GM19372 (cell line): ENCODE results near the gene CYFIP1.

ENCODE experiments used
- ATAC-seq: cut with Tn5 transposase; IDR thresholded peaks from one replicate; pipeline ENCODE4 v1.9.1; 2021; ENCODE audit warnings: mild to moderate bottlenecking, low read depth, moderate library complexity; ENCODE audit not compliant: unreplicated experiment

The CYFIP1 gene

GRCh38 chr15:22925875-22926274 is 54.3 kb downstream of the CYFIP1 start:
- ATAC-seq = no peak

DNA sequence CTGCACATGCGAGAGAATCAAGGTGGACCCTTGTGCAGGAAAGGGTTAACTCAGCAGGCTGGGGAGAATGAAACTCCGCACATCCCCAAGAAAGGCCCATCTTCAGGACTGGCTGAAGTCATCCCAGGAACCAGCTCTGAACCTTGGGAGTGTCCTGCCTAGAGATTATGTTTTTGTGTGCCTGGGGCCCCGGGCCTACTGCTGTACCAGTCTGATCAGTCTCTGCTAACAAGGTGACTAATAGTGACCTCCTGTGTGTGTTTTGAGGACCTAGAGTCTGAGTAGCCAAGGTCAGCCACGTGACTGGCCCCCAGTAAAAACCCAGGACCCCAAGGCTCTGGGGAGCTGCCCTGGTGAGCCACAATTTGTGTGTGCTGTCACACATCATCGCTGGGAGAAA is 58.2 kb downstream of the CYFIP1 start:
- ATAC-seq = no peak

DNA sequence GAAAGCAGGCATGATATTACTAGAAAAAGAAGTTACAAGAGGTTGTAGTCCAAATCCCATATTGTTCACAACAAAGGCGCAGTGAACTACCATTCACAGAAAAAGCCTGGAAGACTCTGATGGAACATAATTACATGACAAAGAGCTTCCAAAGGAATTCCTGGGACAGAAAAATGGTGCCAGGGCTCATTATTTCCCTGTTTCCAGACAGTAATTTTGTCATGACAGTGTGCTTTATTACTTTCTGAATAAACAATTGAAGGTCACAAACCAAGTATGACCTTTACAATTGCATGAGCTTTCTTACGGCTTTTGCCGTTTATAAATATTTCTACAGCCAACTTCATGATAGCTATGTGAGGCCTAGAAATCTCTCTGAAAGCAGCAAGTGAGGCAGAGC is 61.0 kb downstream of the CYFIP1 start:
- no peak for ATAC-seq

DNA sequence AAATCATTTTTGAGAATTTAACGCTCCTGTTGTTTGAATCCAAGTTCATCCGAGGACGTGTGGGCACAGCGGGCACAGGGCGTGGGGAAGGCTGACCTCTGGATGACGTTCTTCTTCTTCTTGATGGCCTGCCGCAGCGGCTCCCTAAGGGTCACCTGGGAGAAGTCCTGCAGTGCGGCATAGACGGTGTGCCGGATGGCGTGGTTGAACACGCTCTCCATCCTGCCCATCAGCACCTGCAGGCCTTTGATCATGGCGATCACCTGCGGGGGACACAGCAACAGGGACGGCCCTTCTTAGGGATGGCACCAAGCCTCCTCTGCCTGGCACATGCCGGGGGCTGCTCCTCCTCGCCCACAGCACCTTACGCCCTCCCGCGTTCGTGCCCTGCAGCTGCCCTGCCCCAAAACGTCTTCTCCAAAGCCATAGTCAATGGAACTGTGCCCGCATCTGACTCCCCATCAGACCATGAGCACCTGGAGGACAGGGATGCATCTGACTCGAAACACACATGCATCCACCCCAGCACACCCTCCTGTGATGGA is 61.5 kb downstream of the CYFIP1 start:
- ATAC-seq = no peak

- ATAC-seq = no peak
Measured at GRCh38 chr15:22918056-22918455, 62.1 kb downstream of the CYFIP1 start.

DNA sequence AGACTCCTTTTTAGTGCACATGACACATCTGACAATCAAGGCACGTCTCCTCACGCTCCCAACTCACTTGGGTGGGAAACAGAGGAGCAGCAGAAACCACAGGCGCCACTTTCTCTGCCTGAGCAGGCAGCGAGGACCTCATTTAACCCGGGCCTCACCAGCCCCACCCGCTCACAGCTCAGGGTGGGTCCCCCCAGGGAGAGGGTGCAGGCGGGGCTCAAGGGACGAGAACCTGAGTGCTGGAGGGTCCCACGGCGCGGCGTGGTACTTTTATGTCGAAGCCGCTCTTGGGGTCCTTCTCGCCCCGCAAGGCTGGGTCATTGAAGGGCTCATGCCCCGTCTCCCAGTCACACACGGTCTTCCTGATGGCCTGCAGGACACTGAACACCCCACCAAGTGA is 62.6 kb downstream of the CYFIP1 start:
- no peak for ATAC-seq

GRCh38 chr15:22916606-22917350 is 63.4 kb downstream of the CYFIP1 start:
- no peak for ATAC-seq

DNA sequence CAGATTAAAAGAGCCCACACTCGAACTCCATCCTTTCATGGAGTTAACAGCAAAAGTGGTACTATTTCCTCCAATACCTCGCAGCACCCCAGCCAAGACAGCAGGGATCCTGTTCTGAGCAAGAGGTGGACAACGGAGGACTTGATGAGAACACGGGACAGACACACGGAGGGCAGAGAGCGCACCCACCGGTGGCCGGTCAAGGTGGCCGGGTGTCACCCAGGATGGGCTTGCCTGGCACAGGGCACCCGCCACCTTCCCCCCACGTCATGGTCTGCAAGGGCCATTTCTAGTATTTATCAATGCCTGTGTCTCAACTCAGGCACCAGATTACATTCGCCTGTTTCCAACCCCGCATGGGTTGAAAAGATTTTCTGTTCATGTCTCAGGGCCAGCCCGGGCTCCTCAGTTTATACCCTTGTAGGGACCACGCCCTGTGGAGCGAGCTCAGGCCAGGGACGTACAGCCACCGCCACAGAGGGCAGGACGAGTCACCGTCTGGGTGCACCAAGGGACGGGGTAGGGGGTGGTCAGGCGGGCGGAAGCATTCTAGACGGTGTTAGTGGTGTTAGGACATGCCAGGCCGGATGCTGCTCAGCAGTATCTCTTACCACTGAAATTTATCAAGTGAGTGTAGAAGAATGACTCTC is 64.2 kb downstream of the CYFIP1 start:
- no peak for ATAC-seq

DNA sequence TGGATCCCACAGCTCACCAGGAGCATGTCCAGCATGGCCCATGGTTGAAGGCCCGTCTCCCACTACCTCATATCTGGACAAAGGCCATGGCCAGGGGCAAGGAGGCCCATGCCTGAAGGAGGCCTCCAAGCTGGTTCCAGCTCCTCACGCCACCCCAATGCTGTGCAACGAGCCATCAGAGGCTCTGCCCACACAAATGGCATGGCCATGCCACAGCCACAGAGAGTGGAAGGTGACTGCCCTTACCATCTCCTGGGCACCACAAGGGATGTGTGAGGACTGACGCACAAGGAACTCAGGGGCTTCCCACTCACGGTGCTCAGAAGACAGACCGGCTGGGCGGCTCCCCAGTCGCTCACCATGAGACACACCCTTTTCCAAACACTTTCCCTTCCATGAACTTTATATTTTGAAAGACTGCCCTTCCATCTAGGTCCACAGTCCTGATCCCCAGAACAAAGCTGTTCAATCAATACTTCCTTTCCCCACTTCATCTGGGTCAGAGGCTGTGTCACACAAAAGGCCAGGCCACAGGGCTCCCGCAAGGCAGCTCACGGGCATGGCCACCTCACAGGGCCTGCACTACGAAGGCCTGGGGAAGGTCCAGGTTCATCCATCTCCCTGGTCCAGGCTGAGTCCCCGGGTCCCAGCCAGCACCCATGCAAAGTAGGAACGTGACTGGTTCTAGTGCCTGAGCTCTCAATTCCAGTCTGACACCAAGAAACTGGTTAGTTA is 66.4 kb downstream of the CYFIP1 start:
- no peak for ATAC-seq

- ATAC-seq = no peak
Measured at GRCh38 chr15:22912256-22912655, 67.9 kb downstream of the CYFIP1 start.

GRCh38 chr15:22911306-22911705 is 68.9 kb downstream of the CYFIP1 start:
- no peak for ATAC-seq

GRCh38 chr15:22908830-22909229 is 71.3 kb downstream of the CYFIP1 start:
- no peak for ATAC-seq

DNA sequence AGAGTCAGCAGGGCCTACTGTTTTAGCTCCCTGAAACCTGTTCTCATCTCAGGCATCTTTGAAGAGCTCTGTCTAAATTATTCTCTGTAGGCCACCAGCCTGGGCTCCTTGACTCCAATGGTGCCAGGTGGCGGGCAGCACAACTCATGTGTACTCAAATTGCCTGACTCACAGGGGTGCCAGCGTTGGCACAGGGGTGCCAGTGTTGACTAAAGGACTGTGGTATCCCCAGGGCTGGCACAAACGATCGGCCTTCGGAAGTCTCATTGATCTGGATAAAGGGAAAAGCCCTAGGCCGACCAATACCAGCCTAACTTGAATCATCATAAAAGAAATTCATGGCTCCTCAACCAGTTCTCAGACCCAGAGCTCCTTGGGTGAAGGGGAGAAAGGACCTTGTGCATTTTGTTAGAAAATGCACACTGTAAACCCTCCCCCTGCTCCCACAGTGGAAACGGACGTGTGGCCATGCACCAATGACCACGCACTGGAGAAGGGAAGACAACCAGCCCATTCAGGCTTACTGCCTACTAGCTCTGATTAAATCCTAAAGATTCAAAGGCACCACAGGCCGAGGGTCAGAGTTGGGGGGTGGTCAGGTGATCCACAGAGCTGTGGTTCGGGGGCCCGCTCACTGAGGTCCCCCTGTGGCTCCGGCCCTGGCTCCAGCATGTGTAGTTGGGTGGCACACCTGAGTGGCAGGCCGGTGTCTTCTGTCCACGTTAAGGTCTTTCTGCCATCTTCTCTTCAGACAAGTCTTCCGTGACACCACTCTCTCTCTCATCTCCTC is 72.8 kb downstream of the CYFIP1 start:
- ATAC-seq = no peak

DNA sequence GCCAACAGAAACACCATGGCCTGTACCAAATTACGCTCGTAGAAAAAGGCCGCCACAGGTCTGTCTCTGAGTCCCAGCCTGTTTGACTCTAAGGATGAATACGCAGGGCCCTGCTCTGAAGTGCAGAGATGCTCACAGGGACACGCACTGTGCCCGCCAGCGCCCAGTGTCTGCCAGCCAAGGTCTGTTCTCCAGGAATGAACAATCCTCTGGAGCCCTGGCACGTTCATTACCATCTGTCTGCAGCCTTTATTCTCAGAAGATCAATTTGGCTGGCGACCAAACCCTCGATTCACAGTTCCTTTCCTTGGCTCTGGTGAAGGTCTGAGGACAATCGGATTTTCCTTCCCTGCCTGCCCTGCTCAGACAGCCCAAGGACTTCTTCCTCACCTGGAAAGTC is 75.4 kb downstream of the CYFIP1 start:
- no peak for ATAC-seq

- ATAC-seq = no peak
Measured at GRCh38 chr15:22903961-22904534, 76.1 kb downstream of the CYFIP1 start.

GRCh38 chr15:22903427-22903826 is 76.7 kb downstream of the CYFIP1 start:
- ATAC-seq = no peak

DNA sequence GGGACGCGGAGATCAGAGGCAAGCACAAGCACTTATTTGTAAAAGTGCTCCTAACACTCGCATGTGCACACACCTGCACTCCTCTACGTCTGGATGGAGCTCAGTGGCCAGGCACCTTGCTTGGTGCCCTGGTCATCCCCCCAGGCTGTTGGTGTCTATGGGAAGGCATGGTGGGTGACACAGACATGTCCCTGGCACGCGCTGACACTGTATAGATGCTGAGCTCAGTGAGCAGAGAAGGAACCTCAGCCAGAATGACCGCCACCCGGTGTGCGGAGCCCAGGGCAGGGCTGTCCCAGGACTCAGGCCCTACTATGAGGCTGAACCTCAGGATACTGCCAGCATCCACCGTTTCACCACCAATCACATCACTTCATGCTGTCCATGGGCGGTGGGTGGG is 77.2 kb downstream of the CYFIP1 start:
- no peak for ATAC-seq

- no peak for ATAC-seq
Measured at GRCh38 chr15:22902578-22902977, 77.6 kb downstream of the CYFIP1 start.

DNA sequence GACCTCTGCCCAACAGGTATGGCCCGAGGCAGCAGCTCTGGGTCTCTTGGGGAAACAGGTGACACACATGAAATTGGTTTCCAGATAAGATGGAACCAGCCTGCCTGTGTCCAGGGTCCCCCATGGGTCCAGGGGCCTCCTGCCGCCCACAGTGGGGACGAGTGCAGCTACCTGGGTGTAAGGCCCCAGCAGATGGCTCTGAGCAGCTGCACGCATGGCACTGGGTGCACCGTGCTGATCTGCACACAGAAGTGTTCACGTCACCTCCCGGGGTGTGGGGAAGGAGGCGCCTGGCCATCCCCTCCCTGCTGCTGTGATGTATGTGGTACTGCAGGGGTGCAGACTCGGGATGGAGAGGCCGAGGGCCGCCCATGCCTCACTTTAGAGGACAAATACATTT is 78.1 kb downstream of the CYFIP1 start:
- ATAC-seq = no peak

- ATAC-seq = no peak
Measured at GRCh38 chr15:22895465-22896190, 84.5 kb downstream of the CYFIP1 start.
